Measurements from ENCODE around the gene PRDM16.

PRDM16 gene

DNA sequence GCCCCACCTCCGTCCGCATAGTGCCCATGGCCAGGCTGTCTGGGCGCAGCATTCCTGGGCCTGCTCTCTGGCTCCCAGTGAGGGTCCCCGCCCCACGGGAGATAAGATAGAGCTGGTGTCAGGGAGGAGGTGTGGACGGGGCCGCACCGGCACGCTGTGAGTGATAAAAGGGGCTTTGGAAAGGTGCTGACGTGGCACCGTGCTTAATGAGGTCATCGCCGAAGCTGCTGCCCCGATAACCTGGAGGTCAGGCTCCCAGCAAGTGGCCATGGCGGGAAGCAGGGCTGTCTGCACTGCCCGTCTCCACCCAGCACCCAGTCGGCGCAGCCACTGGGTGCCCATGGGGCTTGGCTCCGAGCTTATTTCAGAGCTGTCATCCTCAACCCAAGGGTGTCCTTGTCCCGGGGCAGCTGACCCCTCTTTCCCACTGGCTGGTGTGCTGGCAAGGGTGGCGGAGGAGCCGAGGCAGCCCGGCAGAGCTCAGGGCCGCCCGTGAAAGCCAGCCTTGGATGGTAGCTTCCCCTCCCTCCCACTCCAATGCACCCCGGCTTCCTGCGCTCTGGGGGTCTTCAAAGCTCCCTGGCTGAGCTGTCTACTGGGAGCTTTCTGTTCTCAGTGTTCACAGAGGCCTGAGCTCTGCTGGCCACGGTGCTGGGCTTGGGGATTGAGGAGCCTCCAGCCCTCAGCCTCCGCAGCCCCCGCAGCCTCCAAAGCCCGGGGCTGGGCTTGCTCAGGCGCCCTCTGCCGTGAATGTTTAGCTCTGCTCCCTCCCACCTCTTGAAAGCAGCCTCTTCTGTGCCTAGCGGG lies 280.4 kb downstream of the PRDM16 start:
- H3K4me3 ChIP-seq (ENCODE audit: low read length): no peak overlapping the region
- H3K36me3 ChIP-seq (ENCODE audit: insufficient read depth, low read length): no peaks in the 10 kb centered on the region
- peaks cover 3% of the 10 kb centered on the region for H3K9me3 ChIP-seq (ENCODE audit: low read length)
- peaks cover 23% of the 10 kb centered on the region for H3K27me3 ChIP-seq (ENCODE audit: insufficient read depth, low read length)
- peaks cover 13% of the 10 kb centered on the region for H3K4me1 ChIP-seq (ENCODE audit: insufficient read depth, low read length)
- H2AFZ ChIP-seq (ENCODE audit: low read depth, low read length): no peak overlapping the region

GRCh38 chr1:3349968-3350299 lies 280.9 kb downstream of the PRDM16 start:
- H3K4me3 ChIP-seq (ENCODE audit: low read length): no peak overlapping the region
- H2AFZ ChIP-seq (ENCODE audit: low read depth, low read length): no peak overlapping the region
- no peaks in the 10 kb centered on the region for H3K36me3 ChIP-seq (ENCODE audit: insufficient read depth, low read length)
- peaks cover 29% of the 10 kb centered on the region for H3K27me3 ChIP-seq (ENCODE audit: insufficient read depth, low read length)
- H3K9me3 ChIP-seq (ENCODE audit: low read length): peaks cover under 1% of the 10 kb centered on the region
- peaks cover 13% of the 10 kb centered on the region for H3K4me1 ChIP-seq (ENCODE audit: insufficient read depth, low read length)

- peaks cover 35% of the 10 kb centered on the region for H3K27me3 ChIP-seq (ENCODE audit: insufficient read depth, low read length)
- H3K4me1 ChIP-seq (ENCODE audit: insufficient read depth, low read length): peaks cover 13% of the 10 kb centered on the region
- H3K9me3 ChIP-seq (ENCODE audit: low read length): no peaks in the 10 kb centered on the region
- no peaks in the 10 kb centered on the region for H3K36me3 ChIP-seq (ENCODE audit: insufficient read depth, low read length)
- no peak overlapping the region for H3K4me3 ChIP-seq (ENCODE audit: low read length)
- no peak overlapping the region for H2AFZ ChIP-seq (ENCODE audit: low read depth, low read length)
Observed at GRCh38 chr1:3350506-3351261, 281.7 kb downstream of the PRDM16 start.

DNA sequence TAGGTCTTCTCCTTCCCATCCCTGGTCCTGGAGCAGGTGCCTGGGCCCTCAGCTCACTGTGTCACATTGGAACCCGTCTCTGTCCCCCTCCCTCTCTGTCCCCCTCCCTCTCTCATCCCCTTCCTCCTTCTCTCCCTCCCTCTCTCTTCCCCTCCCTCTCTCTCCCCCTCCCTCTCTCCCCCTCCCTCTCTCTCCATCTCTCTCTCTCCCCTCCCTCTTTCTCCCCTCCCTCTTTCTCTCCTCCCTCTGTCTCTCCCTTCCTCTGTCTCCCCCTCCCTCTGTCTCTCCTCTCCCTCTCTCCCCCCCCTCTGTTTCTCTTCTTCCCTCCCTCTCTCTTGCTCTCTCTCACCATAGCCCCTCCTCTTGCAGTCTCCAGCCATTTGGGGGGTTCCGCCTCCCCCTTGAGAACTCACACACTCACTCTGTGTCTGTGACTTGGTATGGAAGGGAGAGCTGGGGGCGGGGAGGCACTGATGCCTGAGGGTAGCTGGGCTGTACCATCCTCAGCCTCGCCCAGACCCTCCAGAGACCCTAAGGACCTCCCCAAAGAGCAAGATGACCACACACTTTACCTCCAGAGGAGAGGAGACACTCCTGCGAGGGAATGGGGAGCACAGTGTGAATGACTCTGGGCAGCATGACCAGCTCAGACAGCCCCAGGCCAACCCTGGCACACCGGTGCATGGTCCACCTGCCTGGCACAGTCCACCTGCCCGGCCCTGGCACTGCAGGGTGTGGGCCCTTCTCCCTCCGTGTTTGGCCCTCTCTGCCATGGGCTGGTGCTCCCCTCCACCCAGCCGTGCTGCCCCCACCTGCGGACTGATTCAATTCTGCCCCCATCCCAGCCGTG lies 282.7 kb downstream of the PRDM16 start:
- no peak overlapping the region for H2AFZ ChIP-seq (ENCODE audit: low read depth, low read length)
- peaks cover 13% of the 10 kb centered on the region for H3K4me1 ChIP-seq (ENCODE audit: insufficient read depth, low read length)
- no peaks in the 10 kb centered on the region for H3K9me3 ChIP-seq (ENCODE audit: low read length)
- H3K36me3 ChIP-seq (ENCODE audit: insufficient read depth, low read length): no peaks in the 10 kb centered on the region
- H3K4me3 ChIP-seq (ENCODE audit: low read length): no peak overlapping the region
- H3K27me3 ChIP-seq (ENCODE audit: insufficient read depth, low read length): peaks cover 42% of the 10 kb centered on the region

GRCh38 chr1:3352299-3352951 lies 283.4 kb downstream of the PRDM16 start:
- no peak overlapping the region for H3K4me3 ChIP-seq (ENCODE audit: low read length)
- no peak overlapping the region for H2AFZ ChIP-seq (ENCODE audit: low read depth, low read length)
- peaks cover 13% of the 10 kb centered on the region for H3K4me1 ChIP-seq (ENCODE audit: insufficient read depth, low read length)
- no peaks in the 10 kb centered on the region for H3K9me3 ChIP-seq (ENCODE audit: low read length)
- H3K27me3 ChIP-seq (ENCODE audit: insufficient read depth, low read length): peaks cover 48% of the 10 kb centered on the region
- no peaks in the 10 kb centered on the region for H3K36me3 ChIP-seq (ENCODE audit: insufficient read depth, low read length)

DNA sequence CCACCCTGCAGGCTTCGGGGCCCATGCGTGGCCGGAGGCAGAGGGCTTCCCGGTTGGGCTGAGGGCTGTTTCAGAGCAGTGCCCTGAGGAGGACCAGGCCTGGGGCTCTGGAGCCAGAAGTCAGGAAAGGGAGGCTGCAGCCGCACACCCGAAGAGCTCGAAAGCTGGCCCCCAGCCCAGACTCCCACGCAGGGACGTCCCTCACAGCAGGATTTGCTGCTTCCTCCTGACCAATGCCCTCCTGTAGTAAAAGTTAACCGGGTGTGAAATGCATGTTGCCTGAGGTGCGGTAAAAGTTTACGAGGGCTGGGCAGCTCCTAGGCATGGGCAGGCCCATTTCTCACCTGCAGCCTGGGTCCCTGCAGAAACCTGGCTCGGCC lies 283.9 kb downstream of the PRDM16 start:
- H3K4me1 ChIP-seq (ENCODE audit: insufficient read depth, low read length): peaks cover 13% of the 10 kb centered on the region
- peaks cover 48% of the 10 kb centered on the region for H3K27me3 ChIP-seq (ENCODE audit: insufficient read depth, low read length)
- H3K36me3 ChIP-seq (ENCODE audit: insufficient read depth, low read length): no peaks in the 10 kb centered on the region
- no peaks in the 10 kb centered on the region for H3K9me3 ChIP-seq (ENCODE audit: low read length)
- H3K4me3 ChIP-seq (ENCODE audit: low read length): no peak overlapping the region
- no peak overlapping the region for H2AFZ ChIP-seq (ENCODE audit: low read depth, low read length)

GRCh38 chr1:3353876-3354275 lies 284.9 kb downstream of the PRDM16 start:
- no peaks in the 10 kb centered on the region for H3K36me3 ChIP-seq (ENCODE audit: insufficient read depth, low read length)
- H3K4me1 ChIP-seq (ENCODE audit: insufficient read depth, low read length): peaks cover 13% of the 10 kb centered on the region
- no peaks in the 10 kb centered on the region for H3K9me3 ChIP-seq (ENCODE audit: low read length)
- H3K27me3 ChIP-seq (ENCODE audit: insufficient read depth, low read length): peaks cover 50% of the 10 kb centered on the region
- no peak overlapping the region for H2AFZ ChIP-seq (ENCODE audit: low read depth, low read length)
- no peak overlapping the region for H3K4me3 ChIP-seq (ENCODE audit: low read length)

DNA sequence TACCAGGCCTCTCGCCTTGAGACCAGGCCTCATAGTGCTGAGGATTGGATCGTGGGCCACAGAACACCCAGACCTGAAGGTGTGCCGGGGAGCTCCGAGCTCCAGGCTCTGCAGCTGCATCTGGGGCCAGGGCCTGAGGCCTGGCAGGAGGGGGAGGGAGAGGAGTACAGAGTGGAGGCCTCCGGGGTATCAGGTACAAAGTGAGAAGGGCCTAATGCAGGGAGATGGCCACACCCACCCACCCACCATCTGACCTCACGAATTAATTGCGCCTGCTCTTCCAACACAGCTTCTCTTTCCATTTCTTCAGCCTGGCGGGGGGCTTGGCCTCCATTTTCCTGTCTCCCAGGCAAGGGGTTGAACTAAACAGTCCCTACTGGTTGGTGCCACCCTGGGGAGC lies 286.1 kb downstream of the PRDM16 start:
- peaks cover 13% of the 10 kb centered on the region for H3K4me1 ChIP-seq (ENCODE audit: insufficient read depth, low read length)
- peaks cover 53% of the 10 kb centered on the region for H3K27me3 ChIP-seq (ENCODE audit: insufficient read depth, low read length)
- H2AFZ ChIP-seq (ENCODE audit: low read depth, low read length): no peak overlapping the region
- no peaks in the 10 kb centered on the region for H3K9me3 ChIP-seq (ENCODE audit: low read length)
- no peak overlapping the region for H3K4me3 ChIP-seq (ENCODE audit: low read length)
- no peaks in the 10 kb centered on the region for H3K36me3 ChIP-seq (ENCODE audit: insufficient read depth, low read length)

- Histone ChIP-seq H2AFZ (ENCODE audit: low read depth, low read length) (no peak overlapping the region), H3K4me3 (ENCODE audit: low read length) (no peak overlapping the region), H3K27me3 (ENCODE audit: insufficient read depth, low read length) (peaks cover 62% of the 10 kb centered on the region), H3K9me3 (ENCODE audit: low read length) (no peaks in the 10 kb centered on the region), H3K4me1 (ENCODE audit: insufficient read depth, low read length) (peaks cover 13% of the 10 kb centered on the region), H3K36me3 (ENCODE audit: insufficient read depth, low read length) (no peaks in the 10 kb centered on the region)
Observed at GRCh38 chr1:3355894-3356826, 287.2 kb downstream of the PRDM16 start.

DNA sequence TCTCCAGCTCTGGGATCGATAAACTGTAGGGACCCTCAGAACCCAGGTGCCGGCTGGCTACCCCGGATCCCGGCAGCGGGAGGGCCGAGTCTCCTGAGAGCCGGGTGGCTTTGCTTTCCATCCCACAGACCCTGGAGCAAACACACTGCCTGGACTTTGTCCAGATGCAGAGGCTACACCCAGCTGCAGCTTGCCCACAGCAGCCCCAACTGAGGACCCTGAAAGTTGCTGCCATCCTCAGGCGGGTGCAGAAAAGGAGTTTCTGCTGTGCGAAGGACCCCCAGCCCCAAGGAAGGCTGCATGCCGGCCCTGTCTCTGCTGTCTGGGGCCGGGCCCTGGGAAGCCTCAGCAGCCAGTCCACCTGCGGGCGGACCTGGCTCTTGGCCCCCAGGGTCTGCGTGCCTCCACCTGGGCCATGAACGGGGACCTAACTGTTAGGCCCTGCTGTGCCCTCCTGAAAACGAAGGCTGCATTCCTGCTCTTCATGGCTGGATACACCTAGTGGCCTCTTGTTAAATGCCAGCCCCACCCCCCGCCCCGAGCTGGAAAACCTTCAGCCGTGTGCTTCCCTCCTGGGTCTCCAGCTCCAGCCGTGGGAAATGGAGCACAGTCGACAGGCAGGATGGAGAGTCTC lies 287.9 kb downstream of the PRDM16 start:
- peaks cover 62% of the 10 kb centered on the region for H3K27me3 ChIP-seq (ENCODE audit: insufficient read depth, low read length)
- H3K4me1 ChIP-seq (ENCODE audit: insufficient read depth, low read length): peaks cover 10% of the 10 kb centered on the region
- H2AFZ ChIP-seq (ENCODE audit: low read depth, low read length): no peak overlapping the region
- H3K4me3 ChIP-seq (ENCODE audit: low read length): no peak overlapping the region
- H3K36me3 ChIP-seq (ENCODE audit: insufficient read depth, low read length): no peaks in the 10 kb centered on the region
- H3K9me3 ChIP-seq (ENCODE audit: low read length): no peaks in the 10 kb centered on the region

DNA sequence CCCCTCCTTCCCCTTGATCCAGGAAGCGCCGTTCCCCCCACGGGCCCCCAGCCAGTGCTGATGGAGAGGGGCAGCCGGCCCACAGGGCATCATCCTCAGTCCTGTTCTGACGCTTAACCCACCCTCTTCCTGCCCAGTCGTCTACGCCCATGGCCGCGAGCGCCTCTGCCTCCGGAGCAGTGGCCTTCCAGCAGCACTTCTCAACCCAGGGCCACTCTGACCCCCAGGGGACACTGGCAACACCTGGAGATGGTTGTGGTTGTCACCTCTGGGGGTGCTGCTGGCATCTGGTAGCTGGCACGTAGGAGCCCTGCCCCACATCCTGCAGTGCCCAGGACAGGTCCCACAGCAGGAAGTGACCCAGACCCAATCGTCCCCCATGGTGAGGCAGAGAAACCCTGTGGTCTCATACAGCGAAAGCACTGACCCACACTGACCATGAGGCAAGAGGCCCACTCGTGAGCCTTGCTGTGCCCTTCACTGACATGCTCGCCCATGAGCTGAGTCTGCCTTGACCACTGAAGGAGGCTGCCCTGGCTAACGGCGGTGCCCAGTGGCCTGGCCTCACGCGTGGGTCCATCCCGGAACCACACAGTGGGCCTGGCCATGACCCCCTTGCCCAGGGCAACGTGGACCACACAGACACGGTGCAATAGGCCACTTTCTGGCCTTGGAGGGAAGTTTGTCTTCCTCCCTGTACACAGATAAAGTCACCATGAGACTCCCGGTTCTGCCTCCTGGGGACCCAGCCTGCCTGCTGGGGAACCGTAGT lies 288.7 kb downstream of the PRDM16 start:
- H3K36me3 ChIP-seq (ENCODE audit: insufficient read depth, low read length): no peaks in the 10 kb centered on the region
- H2AFZ ChIP-seq (ENCODE audit: low read depth, low read length): no peak overlapping the region
- H3K4me1 ChIP-seq (ENCODE audit: insufficient read depth, low read length): peaks cover 3% of the 10 kb centered on the region
- H3K9me3 ChIP-seq (ENCODE audit: low read length): no peaks in the 10 kb centered on the region
- peaks cover 67% of the 10 kb centered on the region for H3K27me3 ChIP-seq (ENCODE audit: insufficient read depth, low read length)
- no peak overlapping the region for H3K4me3 ChIP-seq (ENCODE audit: low read length)
